ENCODE data around the gene TMTC1. TPM values are rescaled to one million over a fixed set of nuclear protein-coding genes. Genes with fewer than 3 reads are reported as not detected.

Gene TMTC1
- total RNA-seq, 4 donors from 2014 or later: 84.0 to 177 (median 105) TPM

- 90% methylated on average over 3 of the region's 3 CpGs for WGBS
- TF ChIP-seq EP300 (IDR thresholded peaks at IDR 0.05) (no peak), CTCF (IDR thresholded peaks at IDR 0.05) (no peak), POLR2AphosphoS5 (IDR thresholded peaks at IDR 0.05) (no peak), POLR2A (IDR thresholded peaks at IDR 0.05; ENCODE audit: low read depth) (no peak)
- H3K4me1 ChIP-seq: no peaks in the 10 kb centered on the region
- H3K4me3 ChIP-seq: no peak overlapping the region
- no peaks in the 10 kb centered on the region for H3K27me3 ChIP-seq
- no peak overlapping the region for H3K27ac ChIP-seq (replicated peaks in 1 of 4)
- no peak for DNase-seq (ENCODE audit: extremely low spot score)
- no peaks in the 10 kb centered on the region for H3K9me3 ChIP-seq
- intact Hi-C loops (cut with DNase I): no loop called here
- no peaks in the 10 kb centered on the region for H3K36me3 ChIP-seq
Observed at GRCh38 chr12:29682088-29682487, 101.7 kb downstream of the TMTC1 start.

GRCh38 chr12:29681370-29681769 lies 102.4 kb downstream of the TMTC1 start:
- DNase-seq (ENCODE audit: extremely low spot score): no peak
- no peak overlapping the region for H3K4me3 ChIP-seq
- TF ChIP-seq EP300 (IDR thresholded peaks at IDR 0.05) (no peak), CTCF (IDR thresholded peaks at IDR 0.05) (no peak), POLR2AphosphoS5 (IDR thresholded peaks at IDR 0.05) (no peak), POLR2A (IDR thresholded peaks at IDR 0.05; ENCODE audit: low read depth) (no peak)
- intact Hi-C loops (cut with DNase I): no loop called here
- no peaks in the 10 kb centered on the region for H3K27me3 ChIP-seq
- no peaks in the 10 kb centered on the region for H3K4me1 ChIP-seq
- H3K36me3 ChIP-seq: no peaks in the 10 kb centered on the region
- no peak overlapping the region for H3K27ac ChIP-seq (replicated peaks in 1 of 4)
- whole genome bisulfite sequencing: 89% methylated on average over 1 of the region's 1 CpG
- no peaks in the 10 kb centered on the region for H3K9me3 ChIP-seq

- H3K4me1 ChIP-seq: peaks cover 0 to 12% (median 0%) of the 10 kb centered on the region in 4 donors
- intact Hi-C loops (cut with DNase I): no loop called here
- no peak for TF ChIP-seq POLR2A (IDR thresholded peaks at IDR 0.05; ENCODE audit: low read depth)
- no peak for TF ChIP-seq EP300 (IDR thresholded peaks at IDR 0.05)
- no peak for TF ChIP-seq POLR2AphosphoS5 (IDR thresholded peaks at IDR 0.05)
- TF ChIP-seq CTCF (IDR thresholded peaks at IDR 0.05): no peak
- no peaks in the 10 kb centered on the region for H3K9me3 ChIP-seq
- no peak for DNase-seq (ENCODE audit: extremely low spot score)
- H3K27me3 ChIP-seq: no peaks in the 10 kb centered on the region
- H3K36me3 ChIP-seq: no peaks in the 10 kb centered on the region
- WGBS: 78% methylated on average over 2 of the region's 2 CpGs
- no peak overlapping the region for H3K27ac ChIP-seq (replicated peaks in 1 of 4)
- no peak overlapping the region for H3K4me3 ChIP-seq
Observed at GRCh38 chr12:29676676-29677075, 107.1 kb downstream of the TMTC1 start.

- intact Hi-C loops (cut with DNase I): no loop called here
- no peaks in the 10 kb centered on the region for H3K9me3 ChIP-seq
- no peaks in the 10 kb centered on the region for H3K36me3 ChIP-seq
- no peak for TF ChIP-seq POLR2AphosphoS5 (IDR thresholded peaks at IDR 0.05)
- TF ChIP-seq CTCF (IDR thresholded peaks at IDR 0.05): no peak
- no peak for TF ChIP-seq POLR2A (IDR thresholded peaks at IDR 0.05; ENCODE audit: low read depth)
- TF ChIP-seq EP300 (IDR thresholded peaks at IDR 0.05): no peak
- WGBS: 89% methylated on average over 4 of the region's 5 CpGs
- no peak overlapping the region for H3K27ac ChIP-seq (replicated peaks in 1 of 4)
- H3K4me1 ChIP-seq: peaks cover 0 to 12% (median 0%) of the 10 kb centered on the region in 4 donors
- no peak for DNase-seq (ENCODE audit: extremely low spot score)
- no peaks in the 10 kb centered on the region for H3K27me3 ChIP-seq
- H3K4me3 ChIP-seq: no peak overlapping the region
Observed at GRCh38 chr12:29674463-29674862, 109.3 kb downstream of the TMTC1 start.

- H3K27ac ChIP-seq (replicated peaks in 1 of 4): no peak overlapping the region
- no peak for TF ChIP-seq POLR2AphosphoS5 (IDR thresholded peaks at IDR 0.05)
- TF ChIP-seq EP300 (IDR thresholded peaks at IDR 0.05): no peak
- no peak for TF ChIP-seq POLR2A (IDR thresholded peaks at IDR 0.05; ENCODE audit: low read depth)
- no peak for TF ChIP-seq CTCF (IDR thresholded peaks at IDR 0.05)
- no peak overlapping the region for H3K4me3 ChIP-seq
- H3K4me1 ChIP-seq: peaks cover 0 to 12% (median 0%) of the 10 kb centered on the region in 4 donors
- 82% methylated on average over 3 of the region's 3 CpGs for WGBS
- no peaks in the 10 kb centered on the region for H3K9me3 ChIP-seq
- no peaks in the 10 kb centered on the region for H3K27me3 ChIP-seq
- intact Hi-C loops (cut with DNase I): no loop called here
- no peaks in the 10 kb centered on the region for H3K36me3 ChIP-seq
- DNase-seq (ENCODE audit: extremely low spot score): no peak
Observed at GRCh38 chr12:29673346-29673745, 110.4 kb downstream of the TMTC1 start.
